Activated B cell treated with CpG ODN at 0.5 μM for 24 hours (primary cell): ENCODE measurements around the gene HOMEZ. TPM values are rescaled to one million over a fixed set of nuclear protein-coding genes. Genes with fewer than 3 reads are reported as not detected.

Experiments used
- ATAC-seq: fragments of 200-7000 bp; cut with Tn5 transposase; one replicate; pipeline ENCODE4 v1.10.0; 2021; ENCODE audit warnings: low read depth, mild to moderate bottlenecking, moderate library complexity
- CTCF ChIA-PET: fragments of 350-600 bp; sonication (Branson Sonifier 250); formaldehyde crosslinking; loops from one replicate; lab custom pipeline; 2021; ENCODE audit warnings: antibody characterized with exemption; lab: Charles Lee
- POLR2A ChIA-PET: fragments of 350-600 bp; sonication (Branson Sonifier 250); formaldehyde crosslinking; loops from one replicate; lab custom pipeline; 2021; ENCODE audit warnings: antibody characterized with exemption; lab: Charles Lee
- DNase-seq: peaks from one replicate; pipeline ENCODE4 v3.0.0; 2022
- H3K27ac Mint-ChIP-seq: one replicate; pipeline ENCODE4 v1.8.0; 2020; ENCODE audit warnings: mixed read lengths
- H3K27me3 Mint-ChIP-seq: one replicate; pipeline ENCODE4 v1.8.0; 2021; ENCODE audit warnings: mixed read lengths
- H3K36me3 Mint-ChIP-seq: one replicate; pipeline ENCODE4 v1.8.0; 2021; ENCODE audit warnings: low read depth, mixed read lengths
- H3K4me1 Mint-ChIP-seq: one replicate; pipeline ENCODE4 v1.8.0; 2021; ENCODE audit warnings: mixed read lengths
- H3K4me3 Mint-ChIP-seq: one replicate; pipeline ENCODE4 v1.8.0; 2020; ENCODE audit warnings: mild to moderate bottlenecking, mixed read lengths
- H3K9me3 Mint-ChIP-seq: one replicate; pipeline ENCODE4 v1.8.0; 2020; ENCODE audit warnings: mixed read lengths
- CTCF ChIP-seq: fragments of 200-600 bp; IDR thresholded peaks from one replicate; pipeline ENCODE4 v1.8.0; 2022; ENCODE audit warnings: antibody characterized with exemption, mild to moderate bottlenecking
- intact Hi-C: fragments of 100-400 bp; cut with micrococcal nuclease; formaldehyde crosslinking; loops from one replicate; pipeline ENCODE4 v1.15.1; 2024
- total RNA-seq: library from RNA; stranded (reverse); gene quantifications from 2 replicates; pipeline ENCODE4 v1.2.3, GENCODE V29; 2022

HOMEZ gene
- total RNA-seq, 1 donor from 2014 or later: 11.5 TPM

- no peak for ATAC-seq
- intact Hi-C loops: no loop called here
- TF ChIP-seq CTCF: no peak
- Mint-ChIP-seq H3K27me3 (peaks cover 22% of the 10 kb centered on the region), H3K4me3 (no peak overlapping the region), H3K9me3 (no peaks in the 10 kb centered on the region), H3K27ac (no peak overlapping the region), H3K36me3 (no peaks in the 10 kb centered on the region), H3K4me1 (no peaks in the 10 kb centered on the region)
- ChIA-PET POLR2A (no interaction called here), CTCF (no interaction called here)
- no peak for DNase-seq
These were observed 33.3 kb downstream of the HOMEZ start for GRCh38 chr14:23252420-23253333.

- CTCF ChIA-PET: no interaction called here
- no peak for DNase-seq
- H3K27ac Mint-ChIP-seq: no peak overlapping the region
- intact Hi-C loops: no loop called here
- ATAC-seq: no peak
- H3K9me3 Mint-ChIP-seq: no peaks in the 10 kb centered on the region
- TF ChIP-seq CTCF: no peak
- no peaks in the 10 kb centered on the region for H3K4me1 Mint-ChIP-seq
- no peak overlapping the region for H3K4me3 Mint-ChIP-seq
- H3K27me3 Mint-ChIP-seq: peaks cover 20% of the 10 kb centered on the region
- POLR2A ChIA-PET: no interaction called here
- H3K36me3 Mint-ChIP-seq: no peaks in the 10 kb centered on the region
These were observed 33.9 kb downstream of the HOMEZ start for GRCh38 chr14:23252006-23252405.

GRCh38 chr14:23249824-23250223 lies 36.1 kb downstream of the HOMEZ start:
- H3K4me1 Mint-ChIP-seq: no peaks in the 10 kb centered on the region
- intact Hi-C loops: no loop called here
- H3K27me3 Mint-ChIP-seq: peaks cover 20% of the 10 kb centered on the region
- no peak overlapping the region for H3K4me3 Mint-ChIP-seq
- ChIA-PET POLR2A (no interaction called here), CTCF (no interaction called here)
- DNase-seq: no peak
- H3K36me3 Mint-ChIP-seq: no peaks in the 10 kb centered on the region
- H3K9me3 Mint-ChIP-seq: no peaks in the 10 kb centered on the region
- H3K27ac Mint-ChIP-seq: no peak overlapping the region
- TF ChIP-seq CTCF: no peak
- no peak for ATAC-seq

GRCh38 chr14:23248601-23249000 lies 37.3 kb downstream of the HOMEZ start:
- no peak for TF ChIP-seq CTCF
- H3K4me3 Mint-ChIP-seq: no peak overlapping the region
- DNase-seq (no peak), ATAC-seq (no peak)
- H3K27ac Mint-ChIP-seq: no peak overlapping the region
- H3K36me3 Mint-ChIP-seq: no peaks in the 10 kb centered on the region
- intact Hi-C loops: no loop called here
- CTCF ChIA-PET: no interaction called here
- POLR2A ChIA-PET: no interaction called here
- H3K9me3 Mint-ChIP-seq: no peaks in the 10 kb centered on the region
- peaks cover 20% of the 10 kb centered on the region for H3K27me3 Mint-ChIP-seq
- H3K4me1 Mint-ChIP-seq: no peaks in the 10 kb centered on the region

- Mint-ChIP-seq H3K36me3 (no peaks in the 10 kb centered on the region), H3K27ac (no peak overlapping the region), H3K27me3 (peaks cover 6% of the 10 kb centered on the region), H3K4me3 (no peak overlapping the region), H3K4me1 (peaks cover 2% of the 10 kb centered on the region), H3K9me3 (no peaks in the 10 kb centered on the region)
- intact Hi-C loops: no loop called here
- ChIA-PET CTCF (no interaction called here), POLR2A (no interaction called here)
- ATAC-seq (no peak), DNase-seq (no peak)
- no peak for TF ChIP-seq CTCF
These were observed 40.6 kb downstream of the HOMEZ start for GRCh38 chr14:23245282-23245681.
